Breast epithelium (tissue), 3 donors: ENCODE data around the gene CATSPERZ.

Experiments used
- POLR2A ChIP-seq: fragments of 450-650 bp; IDR thresholded peaks from one replicate; pipeline ENCODE4 v1.6.1; 2016; ENCODE audit warnings: antibody characterized with exemption, mild to moderate bottlenecking, moderate library complexity
- POLR2AphosphoS5 ChIP-seq, 3 donors: sonication (generic); formaldehyde crosslinking; IDR thresholded peaks; one replicate each; pipeline ENCODE4 v1.6.1; 2017; ENCODE audit warnings: antibody characterized with exemption in 3 of 3
- TF ChIP-seq, protein P1 (sequence below), 3 donors: fragments of 450-650 bp; IDR thresholded peaks; one replicate each; pipeline ENCODE4 v1.5.1; 2016 to 2017; ENCODE audit warnings: antibody characterized with exemption in 3 of 3, mild to moderate bottlenecking in 3 of 3, moderate library complexity in 3 of 3

- TF ChIP-seq POLR2A (no peak), POLR2AphosphoS5 (IDR thresholded peaks at IDR 0.05) (no peak)
- TF ChIP-seq, protein P1, sequence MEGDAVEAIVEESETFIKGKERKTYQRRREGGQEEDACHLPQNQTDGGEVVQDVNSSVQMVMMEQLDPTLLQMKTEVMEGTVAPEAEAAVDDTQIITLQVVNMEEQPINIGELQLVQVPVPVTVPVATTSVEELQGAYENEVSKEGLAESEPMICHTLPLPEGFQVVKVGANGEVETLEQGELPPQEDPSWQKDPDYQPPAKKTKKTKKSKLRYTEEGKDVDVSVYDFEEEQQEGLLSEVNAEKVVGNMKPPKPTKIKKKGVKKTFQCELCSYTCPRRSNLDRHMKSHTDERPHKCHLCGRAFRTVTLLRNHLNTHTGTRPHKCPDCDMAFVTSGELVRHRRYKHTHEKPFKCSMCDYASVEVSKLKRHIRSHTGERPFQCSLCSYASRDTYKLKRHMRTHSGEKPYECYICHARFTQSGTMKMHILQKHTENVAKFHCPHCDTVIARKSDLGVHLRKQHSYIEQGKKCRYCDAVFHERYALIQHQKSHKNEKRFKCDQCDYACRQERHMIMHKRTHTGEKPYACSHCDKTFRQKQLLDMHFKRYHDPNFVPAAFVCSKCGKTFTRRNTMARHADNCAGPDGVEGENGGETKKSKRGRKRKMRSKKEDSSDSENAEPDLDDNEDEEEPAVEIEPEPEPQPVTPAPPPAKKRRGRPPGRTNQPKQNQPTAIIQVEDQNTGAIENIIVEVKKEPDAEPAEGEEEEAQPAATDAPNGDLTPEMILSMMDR (IDR thresholded peaks at IDR 0.05): no peak
Observed at GRCh38 chr11:64327993-64328392, 27.8 kb downstream of the CATSPERZ start.
